SW 1271 (cell line): Measurements from ENCODE around the gene RSPO4.

Source experiments
- DNase-seq, 2 experiments: peaks; one replicate each; lab custom pipeline; 2025; lab: John Stamatoyannopoulos, UW

RSPO4 gene

GRCh38 chr20:967796-968742 is 34.0 kb downstream of the RSPO4 start:
- DNase-seq, result peak; percentile 31 to 71

GRCh38 chr20:965956-966355 is 36.2 kb downstream of the RSPO4 start:
- DNase-seq, result no peak

GRCh38 chr20:963795-964194 is 38.3 kb downstream of the RSPO4 start:
- DNase-seq, result no peak

GRCh38 chr20:962683-963082 is 39.4 kb downstream of the RSPO4 start:
- no peak for DNase-seq

- DNase-seq, result no peak
Measured at GRCh38 chr20:962223-962622, 39.9 kb downstream of the RSPO4 start.

GRCh38 chr20:961768-962167 is 40.3 kb downstream of the RSPO4 start:
- DNase-seq, result no peak

GRCh38 chr20:959996-960615 is 42.0 kb downstream of the RSPO4 start:
- no peak for DNase-seq

- DNase-seq, result no peak
Measured at GRCh38 chr20:958936-959815, 42.9 kb downstream of the RSPO4 start.

- DNase-seq, result peak in 1 of 2 experiments; percentile 16
Measured at GRCh38 chr20:957544-957943, 44.6 kb downstream of the RSPO4 start.

- peak in 1 of 2 experiments; percentile 53 for DNase-seq
Measured at GRCh38 chr20:956330-956951, 45.7 kb downstream of the RSPO4 start.

- DNase-seq, result no peak
Measured at GRCh38 chr20:955656-956055, 46.5 kb downstream of the RSPO4 start.

- no peak for DNase-seq
Measured at GRCh38 chr20:955111-955510, 47.0 kb downstream of the RSPO4 start.

GRCh38 chr20:953742-954141 is 48.4 kb downstream of the RSPO4 start:
- DNase-seq, result peak in 1 of 2 experiments; percentile 9

GRCh38 chr20:952196-952795 is 49.8 kb downstream of the RSPO4 start:
- DNase-seq, result no peak

GRCh38 chr20:951384-952169 is 50.5 kb downstream of the RSPO4 start:
- DNase-seq, result peak in 1 of 2 experiments; percentile 14

- DNase-seq, result no peak
Measured at GRCh38 chr20:949717-950116, 52.4 kb downstream of the RSPO4 start.

- DNase-seq, result no peak
Measured at GRCh38 chr20:946826-947225, 55.3 kb downstream of the RSPO4 start.

- no peak for DNase-seq
Measured at GRCh38 chr20:945841-946240, 56.3 kb downstream of the RSPO4 start.

GRCh38 chr20:944774-945410 is 57.2 kb downstream of the RSPO4 start:
- DNase-seq, result no peak

- DNase-seq, result no peak
Measured at GRCh38 chr20:944148-944547, 58.0 kb downstream of the RSPO4 start.
